Testis (tissue), 2 donors: ENCODE measurements around the gene MLXIPL.

ENCODE experiments used
- POLR2A ChIP-seq: fragments of 450-650 bp; IDR thresholded peaks from one replicate; pipeline ENCODE4 v1.6.1; 2017; ENCODE audit warnings: antibody characterized with exemption, mild to moderate bottlenecking, moderate library complexity
- TF ChIP-seq, protein P1 (sequence below), 3 experiments: fragments of 450-650 bp in 2 of 3; fragments of 200-600 bp in 1 of 3; sonication (generic) in 1 of 3; IDR thresholded peaks; one replicate each; pipeline ENCODE4 v1.5.1; 2016 to 2019; ENCODE audit warnings: antibody characterized with exemption in 3 of 3, mild to moderate bottlenecking in 2 of 3, moderate library complexity in 1 of 3

DNA sequence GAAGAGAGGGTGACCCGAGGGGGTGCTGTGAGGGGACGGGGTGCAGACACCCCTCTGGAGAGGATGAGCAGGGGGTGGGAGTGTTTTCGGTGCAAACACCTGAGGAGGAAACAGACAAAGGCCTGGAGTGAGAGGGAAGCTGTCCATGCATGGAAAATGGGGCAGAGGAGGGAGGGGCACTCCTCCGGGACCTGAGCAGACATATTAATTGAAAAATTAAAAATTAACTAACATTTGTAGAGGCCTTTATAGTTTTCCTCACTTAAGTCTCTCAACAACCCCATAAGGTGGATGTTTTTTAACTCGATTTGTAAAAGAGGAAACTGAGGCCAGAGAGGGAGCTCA lies 44.5 kb upstream of the MLXIPL start:
- TF ChIP-seq POLR2A, result no peak
- TF ChIP-seq, protein P1, sequence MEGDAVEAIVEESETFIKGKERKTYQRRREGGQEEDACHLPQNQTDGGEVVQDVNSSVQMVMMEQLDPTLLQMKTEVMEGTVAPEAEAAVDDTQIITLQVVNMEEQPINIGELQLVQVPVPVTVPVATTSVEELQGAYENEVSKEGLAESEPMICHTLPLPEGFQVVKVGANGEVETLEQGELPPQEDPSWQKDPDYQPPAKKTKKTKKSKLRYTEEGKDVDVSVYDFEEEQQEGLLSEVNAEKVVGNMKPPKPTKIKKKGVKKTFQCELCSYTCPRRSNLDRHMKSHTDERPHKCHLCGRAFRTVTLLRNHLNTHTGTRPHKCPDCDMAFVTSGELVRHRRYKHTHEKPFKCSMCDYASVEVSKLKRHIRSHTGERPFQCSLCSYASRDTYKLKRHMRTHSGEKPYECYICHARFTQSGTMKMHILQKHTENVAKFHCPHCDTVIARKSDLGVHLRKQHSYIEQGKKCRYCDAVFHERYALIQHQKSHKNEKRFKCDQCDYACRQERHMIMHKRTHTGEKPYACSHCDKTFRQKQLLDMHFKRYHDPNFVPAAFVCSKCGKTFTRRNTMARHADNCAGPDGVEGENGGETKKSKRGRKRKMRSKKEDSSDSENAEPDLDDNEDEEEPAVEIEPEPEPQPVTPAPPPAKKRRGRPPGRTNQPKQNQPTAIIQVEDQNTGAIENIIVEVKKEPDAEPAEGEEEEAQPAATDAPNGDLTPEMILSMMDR (IDR thresholded peaks at IDR 0.05), result no peak
